IPS DF 4.7 (cell line): ENCODE measurements around the gene CTAGE8.
"Not testable (repeated sequence)": the region's sequence is repeated elsewhere in the genome, so short reads cannot be mapped to it uniquely, and the experiment has no call there.

Source experiments
- DNase-seq: peaks from one replicate; pipeline ENCODE4 v3.0.0-alpha.2; 2013; ENCODE audit warnings: low spot score; ENCODE audit errors: extremely low read depth

The CTAGE8 gene

GRCh38 chr7:144256112-144256511 lies 13.0 kb downstream of the CTAGE8 start:
- DNase-seq, result no peak

- no peak for DNase-seq
These were observed 13.6 kb downstream of the CTAGE8 start for GRCh38 chr7:144255471-144255897.

- DNase-seq, result not testable (repeated sequence)
These were observed 16.8 kb downstream of the CTAGE8 start for GRCh38 chr7:144252307-144252706.

GRCh38 chr7:144247674-144248330 lies 21.3 kb downstream of the CTAGE8 start:
- not testable (repeated sequence) for DNase-seq

GRCh38 chr7:144246967-144247366 lies 22.1 kb downstream of the CTAGE8 start:
- DNase-seq, result not testable (repeated sequence)

DNA sequence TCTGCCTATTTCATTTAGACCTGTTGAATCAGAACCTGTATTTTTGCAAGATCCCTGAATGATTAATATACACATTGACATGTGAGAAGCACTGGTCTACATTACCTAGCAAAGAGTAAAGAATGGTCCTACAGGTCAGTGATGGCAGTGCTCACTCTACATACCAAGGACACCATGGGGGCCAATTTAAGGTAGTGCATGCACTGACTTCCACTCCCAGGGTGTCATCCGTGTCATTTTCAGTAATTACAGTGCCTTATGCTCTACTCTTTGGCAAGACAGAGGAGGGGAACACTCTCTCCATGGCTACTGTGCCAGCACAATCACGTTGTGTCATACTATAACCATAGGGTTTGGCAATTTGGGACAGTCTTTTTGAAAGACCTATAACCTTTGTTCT lies 23.7 kb downstream of the CTAGE8 start:
- DNase-seq, result not testable (repeated sequence)

- not testable (repeated sequence) for DNase-seq
These were observed 29.7 kb downstream of the CTAGE8 start, which contains the start of gene OR2A42 for GRCh38 chr7:144239365-144239764. Gene OR2A42, minus strand, starts transcription at chr7:144239605. Its CDS starts 6,762 bp downstream, at chr7:144232843.

DNA sequence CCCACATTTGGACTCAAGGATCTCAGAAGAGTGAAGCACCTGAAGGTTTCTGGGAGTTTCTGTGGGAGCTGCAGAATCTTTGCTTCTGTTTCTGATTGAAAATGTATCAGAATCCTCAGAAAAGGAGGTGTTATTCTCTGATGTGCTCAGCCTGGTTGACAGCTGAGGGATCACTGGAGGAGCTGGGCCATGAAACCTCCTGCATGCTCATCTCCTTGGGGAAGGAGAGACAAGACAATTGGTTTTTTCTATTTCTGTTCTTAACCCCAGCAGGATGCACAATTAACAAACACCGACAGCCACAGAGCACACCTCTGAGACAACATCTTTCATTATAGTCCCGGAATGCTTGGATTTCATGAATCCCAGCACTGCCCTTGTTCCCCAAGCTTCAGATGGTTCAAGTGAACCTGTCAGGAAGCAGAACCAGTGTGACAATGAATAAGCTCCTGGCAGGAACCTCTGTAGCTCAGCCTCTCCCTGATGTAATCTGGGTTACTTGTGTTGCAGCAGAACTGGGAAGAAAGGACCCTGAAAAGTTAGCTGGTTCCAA lies 30.5 kb downstream of the CTAGE8 start:
- DNase-seq, result not testable (repeated sequence)

- not testable (repeated sequence) for DNase-seq
These were observed 36.0 kb downstream of the CTAGE8 start for GRCh38 chr7:144233039-144233438.

- not testable (repeated sequence) for DNase-seq
These were observed 38.1 kb downstream of the CTAGE8 start for GRCh38 chr7:144231027-144231426.

GRCh38 chr7:144228810-144229209 lies 40.3 kb downstream of the CTAGE8 start:
- not testable (repeated sequence) for DNase-seq

GRCh38 chr7:144226866-144227265 lies 42.2 kb downstream of the CTAGE8 start:
- DNase-seq, result not testable (repeated sequence)

- not testable (repeated sequence) for DNase-seq
These were observed 45.4 kb downstream of the CTAGE8 start for GRCh38 chr7:144223675-144224074.

- not testable (repeated sequence) for DNase-seq
These were observed 48.6 kb downstream of the CTAGE8 start for GRCh38 chr7:144220531-144220930.

DNA sequence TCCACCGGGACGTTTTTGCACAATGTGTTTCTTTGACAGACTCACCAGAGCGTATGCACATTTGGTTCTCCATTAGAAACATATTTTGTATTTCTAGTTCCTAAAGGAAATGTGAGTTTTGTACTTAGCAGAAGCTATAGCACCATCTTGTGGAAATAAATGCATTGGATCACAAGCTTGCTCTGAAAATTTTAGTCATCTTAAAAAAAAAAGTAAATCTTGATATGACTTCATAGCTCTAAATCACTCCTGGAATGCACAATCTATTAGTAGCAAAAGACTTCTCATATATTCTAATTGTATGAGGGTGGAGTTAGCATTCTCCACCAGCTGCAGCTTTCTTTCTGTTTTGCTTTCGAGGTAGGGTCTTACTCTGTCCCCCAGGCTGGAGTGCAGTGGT lies 49.9 kb downstream of the CTAGE8 start:
- DNase-seq, result not testable (repeated sequence)

DNA sequence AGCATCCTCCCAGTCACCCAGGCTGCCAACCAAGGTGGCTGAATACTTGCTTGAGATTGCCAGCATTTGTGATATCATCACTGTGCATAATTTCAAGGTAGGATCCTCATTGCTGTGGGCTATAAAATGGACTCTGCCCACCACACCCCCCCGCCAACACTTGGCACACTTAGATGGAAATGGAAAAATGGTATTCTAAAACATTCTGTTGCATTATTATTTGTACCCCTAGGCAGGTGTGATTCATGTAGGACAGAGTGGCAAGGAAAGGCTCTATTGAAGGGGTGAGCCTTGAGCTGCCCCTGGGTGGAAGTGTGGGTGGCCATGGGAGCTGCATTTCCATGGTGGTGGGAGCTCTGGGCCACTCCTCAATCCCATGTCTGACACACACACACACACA lies 50.5 kb downstream of the CTAGE8 start:
- not testable (repeated sequence) for DNase-seq

DNA sequence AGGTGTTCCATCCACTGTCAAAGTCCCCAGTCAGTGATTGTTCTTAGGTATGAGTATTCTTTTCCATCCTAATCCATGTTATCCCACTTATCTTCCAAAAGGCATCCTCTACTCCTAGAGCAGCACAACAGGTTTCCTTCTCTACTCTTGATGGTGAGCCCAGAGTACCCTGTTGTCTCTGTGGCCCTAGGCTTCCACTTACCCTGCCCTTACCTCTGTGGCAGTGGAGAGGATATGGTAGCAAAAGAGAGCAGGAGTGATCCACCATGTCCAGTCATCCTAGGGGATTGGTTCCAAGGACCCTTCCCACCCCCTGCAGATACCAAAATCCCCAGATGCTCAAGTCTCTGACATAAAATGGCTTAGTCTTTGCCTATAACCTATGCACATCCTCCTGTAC lies 51.9 kb downstream of the CTAGE8 start:
- not testable (repeated sequence) for DNase-seq
